Measurements from ENCODE around the gene PAX7.

Gene PAX7

GRCh38 chr1:18632783-18633421 lies 2.3 kb downstream of the PAX7 start:
- Mint-ChIP-seq H3K27me3 (ENCODE audit: low read depth) (peaks cover 94% of the 10 kb centered on the region), H3K4me3 (no peak overlapping the region), H3K9me3 (no peaks in the 10 kb centered on the region), H3K36me3 (ENCODE audit: low read depth) (peaks cover 1% of the 10 kb centered on the region), H3K4me1 (ENCODE audit: low read depth) (peaks cover 3% of the 10 kb centered on the region), H3K27ac (peak overlapping the region; percentile 41)
- no peak for DNase-seq (ENCODE audit: low spot score)

GRCh38 chr1:18633422-18634155 lies 2.9 kb downstream of the PAX7 start:
- H3K27ac Mint-ChIP-seq, result peak overlapping the region; percentile 48
- DNase-seq (ENCODE audit: low spot score), result no peak

GRCh38 chr1:18634276-18634675 lies 3.6 kb downstream of the PAX7 start:
- DNase-seq (ENCODE audit: low spot score), result no peak
- H3K27ac Mint-ChIP-seq, result peak overlapping the region; percentile 17
- peaks cover 3% of the 10 kb centered on the region for H3K4me1 Mint-ChIP-seq (ENCODE audit: low read depth)
- no peak overlapping the region for H3K4me3 Mint-ChIP-seq
- peaks cover 1% of the 10 kb centered on the region for H3K36me3 Mint-ChIP-seq (ENCODE audit: low read depth)
- peaks cover 94% of the 10 kb centered on the region for H3K27me3 Mint-ChIP-seq (ENCODE audit: low read depth)
- no peaks in the 10 kb centered on the region for H3K9me3 Mint-ChIP-seq

More at GRCh38 chr1:18633422-18634155, 2.9 kb downstream of the PAX7 start:
- no peak overlapping the region for H3K4me3 Mint-ChIP-seq
- peaks cover 3% of the 10 kb centered on the region for H3K4me1 Mint-ChIP-seq (ENCODE audit: low read depth)
- H3K36me3 Mint-ChIP-seq (ENCODE audit: low read depth), result peaks cover 1% of the 10 kb centered on the region
- H3K27me3 Mint-ChIP-seq (ENCODE audit: low read depth), result peaks cover 94% of the 10 kb centered on the region
- H3K9me3 Mint-ChIP-seq, result no peaks in the 10 kb centered on the region

- no peak for DNase-seq (ENCODE audit: low spot score)
- H3K27ac Mint-ChIP-seq, result peak overlapping the region; percentile 39
- H3K9me3 Mint-ChIP-seq, result no peaks in the 10 kb centered on the region
- H3K27me3 Mint-ChIP-seq (ENCODE audit: low read depth), result peaks cover 95% of the 10 kb centered on the region
- peaks cover 3% of the 10 kb centered on the region for H3K4me1 Mint-ChIP-seq (ENCODE audit: low read depth)
- H3K4me3 Mint-ChIP-seq, result no peak overlapping the region
- peaks cover 1% of the 10 kb centered on the region for H3K36me3 Mint-ChIP-seq (ENCODE audit: low read depth)
Measured at GRCh38 chr1:18635070-18635577, 4.5 kb downstream of the PAX7 start.

- Mint-ChIP-seq H3K27ac (no peak overlapping the region), H3K36me3 (ENCODE audit: low read depth) (peaks cover 1% of the 10 kb centered on the region), H3K4me1 (ENCODE audit: low read depth) (no peaks in the 10 kb centered on the region), H3K4me3 (no peak overlapping the region), H3K27me3 (ENCODE audit: low read depth) (peaks cover 95% of the 10 kb centered on the region), H3K9me3 (no peaks in the 10 kb centered on the region)
- no peak for DNase-seq (ENCODE audit: low spot score)
Measured at GRCh38 chr1:18635891-18636595, 5.4 kb downstream of the PAX7 start.

- Mint-ChIP-seq H3K36me3 (ENCODE audit: low read depth) (peaks cover 1% of the 10 kb centered on the region), H3K27ac (no peak overlapping the region), H3K4me3 (no peak overlapping the region), H3K9me3 (no peaks in the 10 kb centered on the region), H3K4me1 (ENCODE audit: low read depth) (no peaks in the 10 kb centered on the region), H3K27me3 (ENCODE audit: low read depth) (peaks cover 95% of the 10 kb centered on the region)
- no peak for DNase-seq (ENCODE audit: low spot score)
Measured at GRCh38 chr1:18636596-18637508, 6.2 kb downstream of the PAX7 start.

- no peaks in the 10 kb centered on the region for H3K9me3 Mint-ChIP-seq
- no peaks in the 10 kb centered on the region for H3K4me1 Mint-ChIP-seq (ENCODE audit: low read depth)
- H3K4me3 Mint-ChIP-seq, result no peak overlapping the region
Measured at GRCh38 chr1:18637511-18637960, 6.9 kb downstream of the PAX7 start.

GRCh38 chr1:18637962-18638834 lies 7.6 kb downstream of the PAX7 start:
- peaks cover 94% of the 10 kb centered on the region for H3K27me3 Mint-ChIP-seq (ENCODE audit: low read depth)
- H3K4me1 Mint-ChIP-seq (ENCODE audit: low read depth), result no peaks in the 10 kb centered on the region
- no peak overlapping the region for H3K4me3 Mint-ChIP-seq
- H3K9me3 Mint-ChIP-seq, result no peaks in the 10 kb centered on the region
- H3K27ac Mint-ChIP-seq, result no peak overlapping the region
- peaks cover 1% of the 10 kb centered on the region for H3K36me3 Mint-ChIP-seq (ENCODE audit: low read depth)
- DNase-seq (ENCODE audit: low spot score), result no peak

More at GRCh38 chr1:18637511-18637960, 6.9 kb downstream of the PAX7 start:
- DNase-seq (ENCODE audit: low spot score), result no peak
- Mint-ChIP-seq H3K27ac (no peak overlapping the region), H3K36me3 (ENCODE audit: low read depth) (peaks cover 1% of the 10 kb centered on the region), H3K27me3 (ENCODE audit: low read depth) (peaks cover 95% of the 10 kb centered on the region)

- no peak for DNase-seq (ENCODE audit: low spot score)
- H3K4me3 Mint-ChIP-seq, result no peak overlapping the region
- H3K4me1 Mint-ChIP-seq (ENCODE audit: low read depth), result no peaks in the 10 kb centered on the region
- no peaks in the 10 kb centered on the region for H3K9me3 Mint-ChIP-seq
- H3K36me3 Mint-ChIP-seq (ENCODE audit: low read depth), result peaks cover 1% of the 10 kb centered on the region
- no peak overlapping the region for H3K27ac Mint-ChIP-seq
- peaks cover 91% of the 10 kb centered on the region for H3K27me3 Mint-ChIP-seq (ENCODE audit: low read depth)
Measured at GRCh38 chr1:18638835-18639364, 8.3 kb downstream of the PAX7 start.

GRCh38 chr1:18639368-18640055 lies 8.9 kb downstream of the PAX7 start:
- peaks cover 1% of the 10 kb centered on the region for H3K36me3 Mint-ChIP-seq (ENCODE audit: low read depth)
- H3K4me3 Mint-ChIP-seq, result no peak overlapping the region

GRCh38 chr1:18640228-18641004 lies 9.8 kb downstream of the PAX7 start:
- Mint-ChIP-seq H3K4me1 (ENCODE audit: low read depth) (peaks cover 3% of the 10 kb centered on the region), H3K27ac (peak overlapping the region; percentile 29), H3K27me3 (ENCODE audit: low read depth) (peaks cover 91% of the 10 kb centered on the region), H3K36me3 (ENCODE audit: low read depth) (peaks cover 1% of the 10 kb centered on the region), H3K9me3 (no peaks in the 10 kb centered on the region), H3K4me3 (no peak overlapping the region)
- no peak for DNase-seq (ENCODE audit: low spot score)

More at GRCh38 chr1:18639368-18640055, 8.9 kb downstream of the PAX7 start:
- Mint-ChIP-seq H3K27me3 (ENCODE audit: low read depth) (peaks cover 91% of the 10 kb centered on the region), H3K4me1 (ENCODE audit: low read depth) (no peaks in the 10 kb centered on the region), H3K27ac (no peak overlapping the region), H3K9me3 (no peaks in the 10 kb centered on the region)
- no peak for DNase-seq (ENCODE audit: low spot score)
